ENCODE data around the gene IFNA4. TPM values are rescaled to one million over a fixed set of nuclear protein-coding genes. Genes with fewer than 3 reads are reported as not detected.
"Not testable (repeated sequence)": the region's sequence is repeated elsewhere in the genome, so short reads cannot be mapped to it uniquely, and the experiment has no call there.

Gene IFNA4
- total RNA-seq, 1 experiment from 2014 or later = not detected

- DNase-seq = peak; percentile 58
- peaks cover 11% of the 10 kb centered on the region for H3K27me3 ChIP-seq
These were observed 4.3 kb downstream of the IFNA4 start for GRCh38 chr9:21182810-21183736.

GRCh38 chr9:21174671-21175070, 12.7 kb downstream of the IFNA4 start:
- H3K27me3 ChIP-seq = peaks cover 64% of the 10 kb centered on the region
- H3K4me3 ChIP-seq = no peak overlapping the region
- no peaks in the 10 kb centered on the region for H3K9me3 ChIP-seq
- no peak for DNase-seq
- H3K36me3 ChIP-seq = no peaks in the 10 kb centered on the region

More at GRCh38 chr9:21182810-21183736, 4.3 kb downstream of the IFNA4 start:
- H3K36me3 ChIP-seq, H3K4me3 ChIP-seq, H3K9me3 ChIP-seq: not testable (repeated sequence)

GRCh38 chr9:21172156-21172555, 15.2 kb downstream of the IFNA4 start:
- Histone ChIP-seq H3K27me3 (peaks cover 75% of the 10 kb centered on the region), H3K9me3 (no peaks in the 10 kb centered on the region)

GRCh38 chr9:21171351-21171750, 16.0 kb downstream of the IFNA4 start:
- Histone ChIP-seq H3K27me3 (peaks cover 67% of the 10 kb centered on the region), H3K4me3 (no peak overlapping the region), H3K36me3 (no peaks in the 10 kb centered on the region), H3K9me3 (no peaks in the 10 kb centered on the region)
- DNase-seq = no peak

More at GRCh38 chr9:21172156-21172555, 15.2 kb downstream of the IFNA4 start:
- Histone ChIP-seq H3K36me3 (no peaks in the 10 kb centered on the region), H3K4me3 (no peak overlapping the region)
- DNase-seq = no peak

GRCh38 chr9:21166560-21166959, 20.8 kb downstream of the IFNA4 start, which contains the start of gene IFNA21:
Gene IFNA21, minus strand, starts transcription at chr9:21166660. Its CDS starts 48 bp downstream, at chr9:21166612.
- H3K27me3 ChIP-seq = peaks cover 55% of the 10 kb centered on the region

GRCh38 chr9:21165516-21165915, 21.9 kb downstream of the IFNA4 start:
- no peak for DNase-seq
- H3K4me3 ChIP-seq = no peak overlapping the region
- peaks cover 50% of the 10 kb centered on the region for H3K27me3 ChIP-seq
- H3K9me3 ChIP-seq = no peaks in the 10 kb centered on the region; the same call in 1 of the 2 replicates
- no peaks in the 10 kb centered on the region for H3K36me3 ChIP-seq

More at GRCh38 chr9:21166560-21166959, 20.8 kb downstream of the IFNA4 start, which contains the start of gene IFNA21:
- not testable (repeated sequence) for DNase-seq, H3K4me3 ChIP-seq, H3K36me3 ChIP-seq, H3K9me3 ChIP-seq

DNA sequence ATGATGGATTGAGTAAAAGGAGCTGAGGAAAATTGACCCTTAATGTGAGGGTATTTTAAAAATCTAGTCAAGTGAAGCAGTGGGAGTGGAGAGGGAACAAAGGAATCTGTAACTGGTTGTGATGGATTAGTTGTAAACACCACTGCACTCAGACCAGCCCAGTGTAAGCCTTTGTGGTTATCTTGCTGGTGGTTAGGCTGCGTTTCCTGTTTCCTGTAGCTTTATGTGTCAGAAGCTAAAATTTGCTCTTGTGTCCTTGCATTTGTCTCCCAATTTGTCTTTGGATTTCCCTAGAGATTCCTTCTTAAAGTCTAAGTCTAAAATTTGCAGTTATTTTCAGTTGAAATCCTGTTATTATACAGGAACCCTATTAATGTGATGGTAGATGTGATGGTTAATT, 27.2 kb downstream of the IFNA4 start:
- H3K27me3 ChIP-seq = peaks cover 32% of the 10 kb centered on the region
- DNase-seq = no peak
- no peak overlapping the region for H3K4me3 ChIP-seq
- no peaks in the 10 kb centered on the region; the same call in 1 of the 2 replicates for H3K9me3 ChIP-seq
- no peaks in the 10 kb centered on the region for H3K36me3 ChIP-seq

DNA sequence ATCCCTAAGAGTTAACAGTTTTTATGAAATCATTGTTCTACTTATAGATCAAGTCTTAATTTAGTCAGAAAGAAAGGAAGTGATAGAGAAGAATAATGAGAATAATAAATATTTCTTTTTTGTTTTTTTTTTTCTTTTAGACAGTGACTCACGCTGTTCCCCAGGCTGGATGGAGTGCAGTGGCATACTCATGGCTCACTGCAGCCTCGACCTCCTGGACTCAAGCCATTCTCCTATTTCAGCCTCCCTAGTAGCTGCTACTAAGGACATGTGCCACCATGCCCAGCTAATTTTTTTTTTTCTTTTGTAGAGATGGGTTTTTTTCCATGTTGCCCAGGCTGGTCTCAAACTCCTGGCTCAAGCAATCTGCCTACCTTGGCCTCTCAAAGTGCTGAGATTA, 31.9 kb downstream of the IFNA4 start:
- Histone ChIP-seq H3K27me3 (peaks cover 10% of the 10 kb centered on the region; the same call in 1 of the 2 replicates), H3K4me3 (no peak overlapping the region), H3K9me3 (no peaks in the 10 kb centered on the region), H3K36me3 (no peaks in the 10 kb centered on the region)
- DNase-seq = peak; percentile 78

GRCh38 chr9:21154018-21154608, 33.3 kb downstream of the IFNA4 start:
- Histone ChIP-seq H3K27me3 (peaks cover 4% of the 10 kb centered on the region; the same call in 1 of the 2 replicates), H3K9me3 (no peaks in the 10 kb centered on the region), H3K36me3 (no peaks in the 10 kb centered on the region), H3K4me3 (no peak overlapping the region)
- DNase-seq = peak; percentile 86

DNA sequence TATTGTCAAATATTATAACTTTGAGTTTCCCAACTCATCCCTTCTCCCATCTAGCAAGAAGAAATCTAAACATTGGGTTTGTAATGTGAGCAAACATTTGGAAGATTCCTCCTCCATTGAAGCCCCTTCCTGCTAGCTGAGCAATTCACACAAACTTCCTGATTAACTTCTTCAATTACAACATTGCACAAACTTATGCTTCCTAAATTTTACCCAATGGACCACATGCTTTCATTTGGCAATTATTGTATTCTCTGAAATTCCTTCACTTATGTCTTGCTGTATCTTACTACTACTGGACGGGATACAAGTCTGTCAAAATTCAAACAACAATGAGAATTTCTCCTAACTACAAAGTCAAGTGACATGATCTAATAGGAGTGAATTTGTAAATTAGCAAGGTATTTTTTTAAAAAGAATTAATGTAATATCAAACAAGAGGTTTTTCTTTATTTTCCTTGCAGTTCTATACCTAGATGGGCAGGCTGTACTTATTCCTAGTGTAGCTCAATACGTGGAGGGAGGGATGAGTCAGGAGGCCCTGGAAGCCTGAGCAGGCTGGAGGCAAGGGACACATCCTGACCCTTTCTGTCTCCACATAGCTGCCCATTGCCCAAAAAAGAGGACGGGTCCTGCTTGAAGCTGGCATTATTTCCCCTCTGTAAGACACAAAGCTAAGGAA, 33.9 kb downstream of the IFNA4 start:
- Histone ChIP-seq H3K4me3 (no peak overlapping the region), H3K36me3 (no peaks in the 10 kb centered on the region), H3K27me3 (no peaks in the 10 kb centered on the region), H3K9me3 (peaks cover 5% of the 10 kb centered on the region)
- peak; percentile 88 for DNase-seq

- Histone ChIP-seq H3K4me3 (no peak overlapping the region), H3K27me3 (peaks cover 11% of the 10 kb centered on the region)
These were observed 42.8 kb downstream of the IFNA4 start for GRCh38 chr9:21144603-21145002.

DNA sequence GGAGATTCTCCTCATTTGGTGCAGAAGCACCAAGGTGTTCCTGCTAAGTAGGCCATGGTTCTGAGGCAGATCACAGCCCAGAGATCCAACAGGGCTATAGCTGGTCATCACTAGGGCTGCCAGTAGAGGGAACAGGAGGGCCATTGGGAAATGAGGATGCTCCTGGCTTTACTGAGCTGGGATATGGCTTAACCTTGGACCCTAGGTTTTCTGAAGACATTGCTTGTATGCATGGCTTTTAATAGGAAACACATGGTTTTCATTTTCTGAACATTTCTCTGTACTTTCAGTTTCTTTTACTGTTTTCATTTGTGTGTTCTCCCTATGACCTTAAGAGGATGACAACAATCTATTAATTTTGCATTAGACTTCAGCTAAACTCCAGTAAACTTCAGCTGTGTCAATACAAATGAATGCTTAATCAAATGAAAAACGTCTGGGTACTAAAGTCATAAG, 45.9 kb downstream of the IFNA4 start, which contains the start of gene IFNW1:
Gene IFNW1 (minus strand): TSS at position 406 of the 456 bp plus-strand sequence. CDS start 262 bp downstream, at position 144.
- peak; percentile 41 for DNase-seq
- H3K9me3 ChIP-seq = no peaks in the 10 kb centered on the region
- peaks cover 25% of the 10 kb centered on the region for H3K27me3 ChIP-seq
- H3K4me3 ChIP-seq = no peak within 1 kb of the TSS
- no peaks in the 10 kb centered on the region for H3K36me3 ChIP-seq

More at GRCh38 chr9:21144603-21145002, 42.8 kb downstream of the IFNA4 start:
- H3K9me3 ChIP-seq = peaks cover 15% of the 10 kb centered on the region
- H3K36me3 ChIP-seq = no peaks in the 10 kb centered on the region
- no peak for DNase-seq

- no peaks in the 10 kb centered on the region for H3K9me3 ChIP-seq
- no peak overlapping the region for H3K4me3 ChIP-seq
- DNase-seq = no peak
- no peaks in the 10 kb centered on the region for H3K36me3 ChIP-seq
- peaks cover 34% of the 10 kb centered on the region for H3K27me3 ChIP-seq
These were observed 50.4 kb downstream of the IFNA4 start for GRCh38 chr9:21137020-21137419.
